ENCODE measurements around the gene CDKN1A. TPM values are rescaled to one million over a fixed set of nuclear protein-coding genes. Genes with fewer than 3 reads are reported as not detected.

The CDKN1A gene
- polyA plus RNA-seq, 4 donors, result 9.4 to 16.3 (median 11.6) TPM

DNA sequence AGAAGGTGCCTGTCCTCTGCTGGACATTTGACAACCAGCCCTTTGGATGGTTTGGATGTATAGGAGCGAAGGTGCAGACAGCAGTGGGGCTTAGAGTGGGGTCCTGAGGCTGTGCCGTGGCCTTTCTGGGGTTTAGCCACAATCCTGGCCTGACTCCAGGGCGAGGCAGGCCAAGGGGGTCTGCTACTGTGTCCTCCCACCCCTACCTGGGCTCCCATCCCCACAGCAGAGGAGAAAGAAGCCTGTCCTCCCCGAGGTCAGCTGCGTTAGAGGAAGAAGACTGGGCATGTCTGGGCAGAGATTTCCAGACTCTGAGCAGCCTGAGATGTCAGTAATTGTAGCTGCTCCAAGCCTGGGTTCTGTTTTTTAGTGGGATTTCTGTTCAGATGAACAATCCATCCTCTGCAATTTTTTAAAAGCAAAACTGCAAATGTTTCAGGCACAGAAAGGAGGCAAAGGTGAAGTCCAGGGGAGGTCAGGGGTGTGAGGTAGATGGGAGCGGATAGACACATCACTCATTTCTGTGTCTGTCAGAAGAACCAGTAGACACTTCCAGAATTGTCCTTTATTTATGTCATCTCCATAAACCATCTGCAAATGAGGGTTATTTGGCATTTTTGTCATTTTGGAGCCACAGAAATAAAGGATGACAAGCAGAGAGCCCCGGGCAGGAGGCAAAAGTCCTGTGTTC, 1.3 kb upstream of the CDKN1A start:
- DNase-seq (ENCODE audit: low read depth in 4 of 4, low spot score in 2 of 4), result no peak

DNA sequence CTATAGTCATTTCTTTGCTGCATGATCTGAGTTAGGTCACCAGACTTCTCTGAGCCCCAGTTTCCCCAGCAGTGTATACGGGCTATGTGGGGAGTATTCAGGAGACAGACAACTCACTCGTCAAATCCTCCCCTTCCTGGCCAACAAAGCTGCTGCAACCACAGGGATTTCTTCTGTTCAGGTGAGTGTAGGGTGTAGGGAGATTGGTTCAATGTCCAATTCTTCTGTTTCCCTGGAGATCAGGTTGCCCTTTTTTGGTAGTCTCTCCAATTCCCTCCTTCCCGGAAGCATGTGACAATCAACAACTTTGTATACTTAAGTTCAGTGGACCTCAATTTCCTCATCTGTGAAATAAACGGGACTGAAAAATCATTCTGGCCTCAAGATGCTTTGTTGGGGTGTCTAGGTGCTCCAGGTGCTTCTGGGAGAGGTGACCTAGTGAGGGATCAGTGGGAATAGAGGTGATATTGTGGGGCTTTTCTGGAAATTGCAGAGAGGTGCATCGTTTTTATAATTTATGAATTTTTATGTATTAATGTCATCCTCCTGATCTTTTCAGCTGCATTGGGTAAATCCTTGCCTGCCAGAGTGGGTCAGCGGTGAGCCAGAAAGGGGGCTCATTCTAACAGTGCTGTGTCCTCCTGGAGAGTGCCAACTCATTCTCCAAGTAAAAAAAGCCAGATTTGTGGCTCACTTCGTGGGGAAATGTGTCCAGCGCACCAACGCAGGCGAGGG, 594 bp upstream of the CDKN1A start:
- DNase-seq (ENCODE audit: low read depth in 4 of 4, low spot score in 2 of 4), result no peak

DNA sequence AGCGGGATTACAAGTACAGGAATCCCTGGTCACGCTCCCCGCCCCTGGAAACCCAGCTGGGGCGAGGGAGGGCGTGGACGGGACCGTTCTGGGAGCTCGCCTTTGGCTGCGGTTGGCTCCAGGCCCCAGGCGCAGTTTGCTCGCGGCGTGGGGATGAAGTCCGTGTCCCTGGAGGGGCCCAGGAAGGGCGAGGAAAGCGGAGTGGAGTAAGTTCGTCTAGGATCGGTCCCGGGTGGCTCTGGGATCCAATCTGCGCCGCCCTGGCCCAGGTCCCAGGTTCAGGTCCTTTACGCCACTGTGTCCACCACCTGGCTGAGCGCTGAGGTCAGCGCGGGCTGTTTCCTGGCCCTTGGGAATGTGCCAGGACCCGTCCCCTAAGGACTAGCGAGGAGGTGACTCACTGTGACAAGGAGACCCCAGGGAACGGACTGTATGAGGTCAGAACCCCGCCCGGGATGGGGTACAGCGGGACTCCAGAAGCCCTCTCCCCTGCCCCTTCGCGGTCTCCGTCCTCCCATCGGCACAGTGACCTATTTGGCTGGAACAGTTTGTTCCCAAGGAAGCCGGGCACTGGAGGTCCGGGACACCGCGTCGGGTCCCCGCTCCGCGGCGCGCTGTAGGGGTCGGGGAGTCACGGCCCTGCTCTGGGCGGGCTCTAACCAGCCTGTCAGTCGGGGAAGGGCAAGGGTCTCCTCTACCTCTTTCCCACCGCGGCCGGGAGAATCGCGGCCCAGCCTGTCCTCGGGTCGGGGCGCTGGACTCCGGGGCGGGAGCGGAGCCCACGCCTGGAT, 724 bp downstream of the CDKN1A start:
- no peak for DNase-seq (ENCODE audit: low read depth in 4 of 4, low spot score in 2 of 4)

DNA sequence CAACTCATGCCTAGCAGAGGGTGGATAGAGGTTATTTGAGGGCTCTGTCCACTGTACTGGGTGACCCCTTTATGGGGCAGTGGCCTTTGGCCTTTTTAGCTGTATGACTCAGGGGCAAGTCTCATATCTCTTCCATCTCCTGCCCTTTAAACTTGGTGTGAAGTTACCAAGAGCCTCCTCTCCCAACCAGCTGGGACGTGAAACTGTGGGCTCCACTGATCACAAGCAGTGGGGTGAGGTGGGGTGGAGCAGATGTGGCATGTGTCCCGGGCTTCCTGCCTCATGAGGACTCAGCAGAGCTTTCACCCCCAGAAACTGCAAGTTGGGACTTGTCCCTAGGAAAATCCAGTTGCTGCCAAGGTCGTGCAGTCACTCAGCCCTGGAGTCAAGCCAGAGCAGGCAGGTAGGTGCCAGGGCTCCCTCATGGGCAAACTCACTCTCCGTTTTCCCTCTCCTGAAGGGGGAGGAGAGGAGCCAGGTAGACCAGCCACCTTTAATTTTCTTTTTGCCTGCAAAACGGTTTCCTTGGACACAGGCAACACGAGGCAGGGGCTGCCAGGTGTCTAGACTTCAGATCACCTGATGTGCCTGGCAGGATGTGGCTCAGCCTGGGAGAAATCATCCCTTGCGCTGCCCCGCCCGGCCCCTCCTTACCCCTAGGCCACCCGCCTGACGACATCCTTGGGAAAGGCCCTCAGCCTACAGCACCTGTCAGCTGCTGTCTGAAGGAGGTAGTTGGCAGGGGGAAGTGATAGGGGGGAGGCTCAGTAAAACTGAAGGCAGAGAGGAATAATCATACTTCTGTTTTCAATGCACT, 4.0 kb downstream of the CDKN1A start:
- no peak for DNase-seq (ENCODE audit: low read depth in 4 of 4, low spot score in 2 of 4)

DNA sequence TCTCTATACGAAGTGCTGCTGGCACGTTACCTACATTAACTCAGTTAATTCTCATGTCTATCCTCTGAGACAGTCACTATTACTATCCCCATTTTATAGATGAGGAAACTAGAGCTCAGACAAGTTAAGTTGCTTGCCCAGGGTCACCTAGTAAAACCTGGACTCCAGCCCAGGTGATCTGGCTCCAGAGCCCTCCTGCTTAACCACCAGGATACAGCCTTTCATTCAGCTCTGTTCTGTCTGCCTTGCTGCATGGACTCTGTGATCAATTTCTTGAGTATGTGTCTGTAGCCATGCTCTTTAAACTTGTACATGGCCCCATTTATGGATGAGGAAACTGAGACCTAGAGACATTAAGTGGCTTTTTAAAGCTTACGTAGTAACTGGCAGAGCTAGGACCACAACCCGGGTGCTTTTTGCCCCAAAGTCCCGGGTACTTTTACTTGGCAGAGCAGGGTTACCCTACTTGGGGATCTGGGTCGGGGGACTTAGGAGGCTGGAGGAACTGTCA, 4.7 kb downstream of the CDKN1A start:
- DNase-seq (ENCODE audit: low read depth in 4 of 4, low spot score in 2 of 4), result no peak

DNA sequence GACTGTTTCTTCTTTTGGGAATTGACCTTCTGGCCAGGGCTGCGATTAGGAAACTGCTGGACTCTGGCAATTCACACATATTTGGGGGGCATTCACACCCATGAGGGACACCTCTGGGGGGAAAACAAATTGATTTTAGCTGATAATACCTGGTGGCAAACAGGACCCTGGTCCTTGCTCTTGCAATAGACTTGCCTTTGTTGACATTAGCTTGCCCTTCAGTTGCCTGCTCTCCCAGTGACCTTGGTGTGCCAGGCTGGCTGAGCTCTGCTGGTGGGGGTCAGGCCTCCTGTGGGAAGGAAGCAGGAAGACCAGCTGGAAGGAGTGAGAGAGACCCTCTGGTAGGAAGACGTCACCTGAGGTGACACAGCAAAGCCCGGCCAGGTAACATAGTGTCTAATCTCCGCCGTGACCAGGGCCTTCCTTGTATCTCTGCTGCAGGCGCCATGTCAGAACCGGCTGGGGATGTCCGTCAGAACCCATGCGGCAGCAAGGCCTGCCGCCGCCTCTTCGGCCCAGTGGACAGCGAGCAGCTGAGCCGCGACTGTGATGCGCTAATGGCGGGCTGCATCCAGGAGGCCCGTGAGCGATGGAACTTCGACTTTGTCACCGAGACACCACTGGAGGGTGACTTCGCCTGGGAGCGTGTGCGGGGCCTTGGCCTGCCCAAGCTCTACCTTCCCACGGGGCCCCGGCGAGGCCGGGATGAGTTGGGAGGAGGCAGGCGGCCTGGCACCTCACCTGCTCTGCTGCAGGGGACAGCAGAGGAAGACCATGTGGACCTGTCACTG, 5.3 kb downstream of the CDKN1A start:
- DNase-seq (ENCODE audit: low read depth in 4 of 4, low spot score in 2 of 4), result no peak

DNA sequence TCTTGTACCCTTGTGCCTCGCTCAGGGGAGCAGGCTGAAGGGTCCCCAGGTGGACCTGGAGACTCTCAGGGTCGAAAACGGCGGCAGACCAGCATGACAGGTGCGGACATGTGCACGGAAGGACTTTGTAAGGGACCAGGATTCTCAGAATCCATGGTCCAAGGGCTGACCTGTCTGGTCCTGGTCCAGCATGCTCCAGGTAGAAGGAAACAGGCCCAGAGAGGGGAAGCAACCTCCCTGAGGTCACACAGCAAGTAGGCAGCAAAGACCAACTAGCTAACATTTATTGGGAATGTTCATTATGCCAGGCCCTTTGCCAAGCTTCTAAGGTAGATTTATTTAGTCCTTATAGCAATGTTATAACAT, 5.9 kb downstream of the CDKN1A start:
- DNase-seq (ENCODE audit: low read depth in 4 of 4, low spot score in 2 of 4), result no peak

DNA sequence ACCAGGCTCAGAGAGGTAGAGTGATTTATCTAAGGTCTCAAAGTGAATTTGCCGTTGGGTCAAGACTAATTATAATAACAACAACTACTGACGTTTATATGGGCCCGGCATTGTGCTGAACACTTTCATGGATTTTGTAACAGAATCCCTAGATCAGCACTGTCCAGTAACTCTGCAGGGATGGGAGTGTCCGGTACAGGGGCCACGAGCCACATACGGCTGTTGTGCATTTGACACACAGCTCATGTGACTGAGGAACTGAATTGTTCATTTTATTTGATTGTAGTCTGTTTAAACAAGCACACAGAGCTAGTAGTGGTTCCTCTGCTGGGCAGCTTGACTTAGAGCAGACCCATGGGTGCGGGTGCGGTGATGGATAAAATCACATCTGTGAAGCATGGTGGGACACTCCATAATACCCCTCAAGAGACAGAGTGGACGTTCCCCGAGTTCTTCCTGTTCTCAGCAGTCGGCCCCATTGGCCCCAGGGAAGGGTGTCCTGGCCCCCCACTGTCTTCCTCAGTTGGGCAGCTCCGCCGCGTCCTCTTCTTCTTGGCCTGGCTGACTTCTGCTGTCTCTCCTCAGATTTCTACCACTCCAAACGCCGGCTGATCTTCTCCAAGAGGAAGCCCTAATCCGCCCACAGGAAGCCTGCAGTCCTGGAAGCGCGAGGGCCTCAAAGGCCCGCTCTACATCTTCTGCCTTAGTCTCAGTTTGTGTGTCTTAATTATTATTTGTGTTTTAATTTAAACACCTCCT, 6.8 kb downstream of the CDKN1A start:
- no peak for DNase-seq (ENCODE audit: low read depth in 4 of 4, low spot score in 2 of 4)

DNA sequence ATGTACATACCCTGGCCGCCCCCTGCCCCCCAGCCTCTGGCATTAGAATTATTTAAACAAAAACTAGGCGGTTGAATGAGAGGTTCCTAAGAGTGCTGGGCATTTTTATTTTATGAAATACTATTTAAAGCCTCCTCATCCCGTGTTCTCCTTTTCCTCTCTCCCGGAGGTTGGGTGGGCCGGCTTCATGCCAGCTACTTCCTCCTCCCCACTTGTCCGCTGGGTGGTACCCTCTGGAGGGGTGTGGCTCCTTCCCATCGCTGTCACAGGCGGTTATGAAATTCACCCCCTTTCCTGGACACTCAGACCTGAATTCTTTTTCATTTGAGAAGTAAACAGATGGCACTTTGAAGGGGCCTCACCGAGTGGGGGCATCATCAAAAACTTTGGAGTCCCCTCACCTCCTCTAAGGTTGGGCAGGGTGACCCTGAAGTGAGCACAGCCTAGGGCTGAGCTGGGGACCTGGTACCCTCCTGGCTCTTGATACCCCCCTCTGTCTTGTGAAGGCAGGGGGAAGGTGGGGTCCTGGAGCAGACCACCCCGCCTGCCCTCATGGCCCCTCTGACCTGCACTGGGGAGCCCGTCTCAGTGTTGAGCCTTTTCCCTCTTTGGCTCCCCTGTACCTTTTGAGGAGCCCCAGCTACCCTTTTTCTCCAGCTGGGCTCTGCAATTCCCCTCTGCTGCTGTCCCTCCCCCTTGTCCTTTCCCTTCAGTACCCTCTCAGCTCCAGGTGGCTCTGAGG, 7.6 kb downstream of the CDKN1A start:
- DNase-seq (ENCODE audit: low read depth in 4 of 4, low spot score in 2 of 4), result no peak

DNA sequence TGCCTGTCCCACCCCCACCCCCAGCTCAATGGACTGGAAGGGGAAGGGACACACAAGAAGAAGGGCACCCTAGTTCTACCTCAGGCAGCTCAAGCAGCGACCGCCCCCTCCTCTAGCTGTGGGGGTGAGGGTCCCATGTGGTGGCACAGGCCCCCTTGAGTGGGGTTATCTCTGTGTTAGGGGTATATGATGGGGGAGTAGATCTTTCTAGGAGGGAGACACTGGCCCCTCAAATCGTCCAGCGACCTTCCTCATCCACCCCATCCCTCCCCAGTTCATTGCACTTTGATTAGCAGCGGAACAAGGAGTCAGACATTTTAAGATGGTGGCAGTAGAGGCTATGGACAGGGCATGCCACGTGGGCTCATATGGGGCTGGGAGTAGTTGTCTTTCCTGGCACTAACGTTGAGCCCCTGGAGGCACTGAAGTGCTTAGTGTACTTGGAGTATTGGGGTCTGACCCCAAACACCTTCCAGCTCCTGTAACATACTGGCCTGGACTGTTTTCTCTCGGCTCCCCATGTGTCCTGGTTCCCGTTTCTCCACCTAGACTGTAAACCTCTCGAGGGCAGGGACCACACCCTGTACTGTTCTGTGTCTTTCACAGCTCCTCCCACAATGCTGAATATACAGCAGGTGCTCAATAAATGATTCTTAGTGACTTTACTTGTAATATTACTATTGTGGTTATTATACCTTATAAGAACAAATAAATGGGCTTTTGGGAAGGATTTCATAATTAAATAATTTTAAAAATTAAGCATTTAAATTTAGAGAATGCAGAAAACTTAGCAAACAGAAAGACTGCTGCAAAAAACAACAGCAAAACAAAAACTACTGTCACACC, 8.4 kb downstream of the CDKN1A start:
- no peak for DNase-seq (ENCODE audit: low read depth in 4 of 4, low spot score in 2 of 4)

DNA sequence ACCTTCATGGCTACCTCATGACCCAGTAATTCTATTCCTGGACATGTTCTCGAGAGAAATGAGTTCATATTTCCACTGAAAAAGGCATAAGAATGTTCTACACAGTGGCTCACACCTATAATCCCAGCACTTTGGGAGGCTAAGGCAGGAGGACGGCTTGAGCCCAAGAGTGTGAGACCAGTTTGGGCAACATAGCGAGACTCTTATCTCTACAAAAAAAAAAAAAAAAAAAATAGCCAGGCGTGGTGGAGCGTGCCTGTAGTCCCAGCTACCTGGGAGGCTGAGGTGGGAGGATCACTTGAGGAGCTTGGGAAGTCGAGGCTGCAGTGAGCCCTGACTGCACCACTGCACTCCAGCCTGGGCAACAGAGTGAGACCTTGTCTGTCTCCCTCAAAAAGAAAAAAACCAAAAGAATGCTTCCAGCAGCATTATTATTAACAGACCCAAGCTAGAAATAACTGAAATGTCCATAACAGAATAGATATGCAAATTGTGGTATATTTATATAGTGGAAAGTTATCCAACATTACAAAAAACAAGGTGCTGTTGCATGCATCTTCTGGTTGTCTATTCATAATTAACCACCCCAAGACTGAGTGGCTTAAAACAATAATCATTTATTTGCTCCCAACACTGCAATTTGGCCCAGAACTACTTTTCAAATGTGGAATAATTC, 9.7 kb downstream of the CDKN1A start:
- no peak for DNase-seq (ENCODE audit: low read depth in 4 of 4, low spot score in 2 of 4)

DNA sequence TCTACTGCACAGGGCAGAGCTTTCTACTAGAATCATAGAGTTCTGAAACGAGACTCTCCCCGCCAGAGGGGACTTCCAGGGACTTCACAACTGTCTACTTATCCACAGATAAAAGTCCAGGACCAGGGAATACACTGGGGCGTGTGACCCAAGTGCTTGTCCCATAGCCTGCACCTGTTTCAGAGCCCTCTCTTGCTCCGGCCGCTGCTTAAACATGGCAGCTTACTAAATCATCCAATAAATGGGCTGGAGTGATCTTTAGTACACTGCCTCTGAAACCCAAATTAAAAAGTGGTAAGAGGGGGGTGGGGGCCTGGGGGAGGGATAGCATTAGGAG, 10.2 kb downstream of the CDKN1A start:
- no peak for DNase-seq (ENCODE audit: low read depth in 4 of 4, low spot score in 2 of 4)

DNA sequence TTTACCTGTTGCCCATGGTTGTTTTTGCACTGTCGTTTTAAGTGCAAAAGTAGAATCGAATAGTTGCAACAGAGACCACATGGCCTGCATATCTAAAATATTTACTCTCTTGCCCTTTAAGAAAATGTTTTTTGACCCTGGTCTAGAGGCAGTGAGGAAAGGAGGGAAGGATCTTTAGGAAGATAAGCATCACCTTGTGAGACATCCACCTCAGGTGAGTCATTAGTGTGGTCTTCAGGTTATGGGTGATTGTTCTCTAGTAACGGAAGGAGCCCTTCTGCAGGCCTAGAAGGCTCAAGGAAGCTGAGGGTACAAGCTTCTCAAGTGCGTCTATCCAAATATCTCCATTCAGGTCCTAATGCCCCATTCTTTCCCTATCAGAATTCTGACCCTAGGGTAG, 12.5 kb downstream of the CDKN1A start:
- no peak for DNase-seq (ENCODE audit: low read depth in 4 of 4, low spot score in 2 of 4)

DNA sequence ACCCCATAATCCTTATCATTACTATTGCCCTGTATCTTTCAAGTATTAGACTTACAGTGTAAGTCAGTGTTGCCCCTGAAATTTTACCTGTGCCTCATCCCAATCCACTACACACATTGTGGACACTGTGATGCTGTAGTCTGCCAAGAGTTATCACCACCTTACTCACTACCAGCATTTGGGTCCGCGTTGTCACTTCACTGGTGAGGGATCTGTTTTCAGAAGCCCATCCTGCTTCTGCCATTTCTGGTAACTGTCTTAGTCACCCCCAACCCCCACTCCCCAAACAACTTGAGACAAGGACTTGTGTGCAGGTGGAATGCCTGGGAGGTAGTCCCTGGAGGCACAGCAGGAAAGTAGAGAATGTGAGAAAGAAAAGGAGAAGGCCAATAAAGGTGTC, 13.1 kb downstream of the CDKN1A start:
- DNase-seq (ENCODE audit: low read depth in 4 of 4, low spot score in 2 of 4), result no peak

DNA sequence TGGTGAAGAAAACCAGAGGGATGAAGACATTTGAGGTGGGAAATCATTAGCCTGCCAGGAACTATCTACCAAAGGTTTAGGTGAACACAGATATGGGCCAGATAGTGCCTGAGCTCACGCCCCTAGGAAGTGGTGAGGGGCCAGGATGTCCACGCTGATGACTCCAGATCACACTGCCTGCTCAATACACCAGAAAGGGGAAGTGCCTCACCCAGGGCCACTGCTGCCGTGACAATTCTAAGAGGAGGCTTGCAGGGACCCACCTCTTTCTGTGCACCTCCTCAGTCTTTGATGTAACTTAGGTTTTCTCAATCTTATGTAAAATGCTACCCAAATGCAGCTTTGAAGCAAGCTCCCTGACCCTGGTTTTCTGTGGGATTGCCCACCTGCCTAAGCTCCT, 13.7 kb downstream of the CDKN1A start:
- DNase-seq (ENCODE audit: low read depth in 4 of 4, low spot score in 2 of 4), result no peak

DNA sequence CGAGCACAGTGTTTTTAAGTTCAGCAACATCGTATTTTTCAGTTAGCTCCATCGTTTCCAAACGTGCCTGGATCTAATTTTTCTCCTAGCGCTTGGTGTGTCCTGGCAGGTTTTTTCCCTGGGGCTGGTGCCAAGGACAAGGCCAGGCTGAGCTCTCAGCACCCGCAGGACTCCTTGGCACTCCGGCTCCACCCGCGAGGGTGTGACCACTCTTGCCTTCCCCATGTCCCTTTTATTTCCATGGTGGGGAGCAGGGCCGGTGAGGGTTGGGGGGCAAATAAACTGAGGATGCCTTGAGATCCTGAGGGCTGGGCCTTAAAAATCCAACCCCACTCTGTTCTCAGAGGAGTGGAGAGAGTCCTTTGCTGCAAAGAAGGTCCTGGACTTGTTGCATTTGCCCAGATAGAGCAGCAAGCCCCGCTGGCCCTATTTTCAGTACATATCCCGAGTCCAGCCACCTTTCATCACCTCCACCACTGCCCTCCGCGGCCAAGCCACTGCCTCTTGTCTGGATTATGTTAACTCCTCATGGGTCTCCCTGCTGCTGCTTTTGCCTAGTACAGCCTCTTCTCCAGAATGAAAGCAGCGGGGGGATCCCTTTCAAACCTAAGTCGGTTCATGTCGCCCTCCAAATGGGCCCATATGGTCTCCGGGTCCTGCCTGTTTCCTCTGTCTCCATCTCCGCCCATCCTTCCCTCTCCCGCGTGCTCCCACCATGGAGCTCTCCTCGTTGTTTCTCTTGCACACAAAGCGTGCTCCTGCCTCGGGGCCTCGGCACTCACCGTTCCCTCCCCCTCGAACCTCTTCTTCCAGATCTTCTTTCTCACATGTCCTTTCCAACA, 14.6 kb downstream of the CDKN1A start:
- DNase-seq (ENCODE audit: low read depth in 4 of 4, low spot score in 2 of 4), result no peak

Data from left renal cortex interstitium (tissue), 4 donors.